Heart right ventricle (tissue), 16 donors: ENCODE measurements around the gene TMEM127. TPM values are rescaled to one million over a fixed set of nuclear protein-coding genes. Genes with fewer than 3 reads are reported as not detected.
A peak's percentile ranks its signal among the peaks of the same experiment; 100 is the strongest.

Experiments used
- ATAC-seq, 8 donors: fragments of 200-7000 bp; cut with Tn5 transposase; one replicate each; pipeline ENCODE4 v1.9.1; 2020; ENCODE audit warnings: mild to moderate bottlenecking in 8 of 8, moderate library complexity in 8 of 8, moderate number of reproducible peaks in 1 of 8
- DNase-seq, 2 donors: peaks; one replicate each; pipeline ENCODE4 v3.0.0-alpha.2; 2020
- H3K27ac ChIP-seq, 10 donors: fragments of 200-600 bp; sonication (generic) in 2 of 10; one replicate each; pipeline versions ENCODE4 v1.5.0 to v1.8.0; 2020 to 2022; ENCODE audit warnings: mild to moderate bottlenecking in 3 of 10
- H3K27me3 ChIP-seq, 7 donors: fragments of 200-600 bp; one replicate each; pipeline ENCODE4 v1.8.0; 2021 to 2022; ENCODE audit warnings: mild to moderate bottlenecking in 2 of 7
- H3K36me3 ChIP-seq, 9 donors: fragments of 200-600 bp; sonication (generic) in 1 of 9; one replicate each; pipeline versions ENCODE4 v1.5.0 to v1.8.0; 2020 to 2022; ENCODE audit warnings: mild to moderate bottlenecking in 2 of 9
- H3K4me1 ChIP-seq, 9 donors: fragments of 200-600 bp; sonication (generic) in 1 of 9; one replicate each; pipeline versions ENCODE4 v1.5.0 to v1.8.0; 2020 to 2022; ENCODE audit warnings: mild to moderate bottlenecking in 4 of 9
- H3K4me3 ChIP-seq, 10 donors: fragments of 200-600 bp; sonication (generic) in 2 of 10; one replicate each; pipeline versions ENCODE4 v1.5.0 to v1.8.0; 2020 to 2022; ENCODE audit warnings: mild to moderate bottlenecking in 7 of 10, moderate library complexity in 2 of 10
- H3K9me3 ChIP-seq, 11 donors: fragments of 200-600 bp in 10 of 11; sonication (generic) in 2 of 11; one replicate each; pipeline versions ENCODE4 v1.5.0 to v1.8.0; 2013 to 2022; ENCODE audit warnings: mild to moderate bottlenecking in 2 of 11, control low read depth in 1 of 11, moderate library complexity in 1 of 11
- CTCF ChIP-seq, 9 donors: fragments of 200-600 bp; sonication (generic) in 2 of 9; IDR thresholded peaks; one replicate each; pipeline versions ENCODE4 v1.5.0 to v1.8.0; 2021 to 2022; ENCODE audit warnings: antibody characterized with exemption in 9 of 9, mild to moderate bottlenecking in 5 of 9, moderate library complexity in 1 of 9
- WGBS, 2 donors: extraction: QIAGEN DNeasy Blood & Tissue Kit; methylation state at CpG; one replicate each; pipeline ENCODE4 v1.1.7; 2013; ENCODE audit warnings: inconsistent platforms in 1 of 2; 5-methylcytosine and 5-hydroxymethylcytosine counted together
- intact Hi-C, 10 donors: fragments of 100-400 bp; cut with DNase I; formaldehyde crosslinking; loops; one replicate each; pipeline versions ENCODE4 v1.11.1 to v1.14.2; 2022
- polyA plus RNA-seq, 2 donors: library from polyadenylated mRNA; stranded (reverse); fragments of 200-250 nt; gene quantifications; one replicate each; pipeline ENCODE4 v1.2.3, GENCODE V29; 2013
- total RNA-seq, 10 donors: library from RNA; stranded (reverse); fragmentation: NEBNext Ultra II Directional in 3 of 10; extraction: Animal tissue kit (Norgen Biotek cat#: 25700) in 3 of 10; gene quantifications; one replicate each; pipeline versions ENCODE4 v1.2.1 to v1.2.4, GENCODE V29; 2021 to 2023
- donor health status: Arrhythmogenic right ventricular cardiomyopathy.
- donor health status: ischemic (EF 13 %, LVEDD 7.1; RV severe dilation, severe dysfunction).
- donor health status: healthy with polysubstance abuse.
- donor health status: DM: no; HTN: yes; CAD: no.
- donor health status: DM: no; HTN: no; CAD: no.
- donor health status: ischemic (EF 25% LVEDD 6.9; RV normal size, moderate dysfunction).
- donor health status: ischemic (EF 25% LVEDD 5.7; RV mildly dilated, moderate dysfunction).
- donor health status: healthy.
- donor health status: DM: yes; HTN: yes; CAD: no.
- donor health status: Ischemic cardiomyopathy.
- donor health status: ischemic (EF 35%, LVEDD 5.7; RV mildly dilated, moderate dysfunction).
- donor health status: nonischemic (EF 11% LVEDD 7.7; RV severe dilation, severe dysfunction).
- donor health status: DM: yes; HTN: yes; CAD: no.
- donor health status: PGD.
- donor health status: ischemic (EF 29% LVEDD 5.4; RV normal size, mild dysfunction).
- donor health status: nonischemic (EF 23%, LVEDD 6.1; RV moderate dilation, normal function).

TMEM127 gene
- total and polyA plus RNA-seq, 12 donors: 15.2 to 113 (median 88.3) TPM

- WGBS, 2 donors: 11 to 26% methylated on average over 4 of the region's 4 CpGs
- intact Hi-C loops: loop anchor here in 8 of 10 donors (2.0 to 10.0 kb wide), 9 partner anchors 52 to 269 kb away; partner anchors contain the start of genes STARD7 (in 4 of the 8), ASTL (in 2 of the 8), DUSP2 (in 2 of the 8) and ANKRD36C (in 1 of the 8)
- peak overlapping the region; percentile 46 to 99 (median 94) for H3K4me3 ChIP-seq
- TF ChIP-seq CTCF (IDR thresholded peaks at IDR 0.05): no peak
- ATAC-seq: no peak
- peaks cover 0 to 65% (median 13%) of the 10 kb centered on the region in 9 donors for H3K36me3 ChIP-seq
- no peaks in the 10 kb centered on the region for H3K9me3 ChIP-seq
- H3K27me3 ChIP-seq: no peaks in the 10 kb centered on the region
- H3K27ac ChIP-seq: peak overlapping the region; percentile 84 to 99 (median 96)
- DNase-seq: no peak
- H3K4me1 ChIP-seq: peaks cover 45 to 77% (median 71%) of the 10 kb centered on the region in 9 donors
Observed at GRCh38 chr2:96264086-96264485, 1.7 kb downstream of the TMEM127 start.

GRCh38 chr2:96262306-96262705, 3.5 kb downstream of the TMEM127 start:
- no peak for DNase-seq
- H3K4me1 ChIP-seq: peaks cover 55 to 88% (median 85%) of the 10 kb centered on the region in 9 donors
- H3K27me3 ChIP-seq: no peaks in the 10 kb centered on the region
- H3K9me3 ChIP-seq: no peaks in the 10 kb centered on the region
- no peak for ATAC-seq
- H3K27ac ChIP-seq: peak overlapping the region in 8 of 10 donors; percentile 26 to 97 (median 89)
- intact Hi-C loops: loop anchor here in 8 of 10 donors (5.0 to 10.0 kb wide), 8 partner anchors 50 to 268 kb away; partner anchors contain the start of genes ASTL (in 2 of the 8), DUSP2 (in 2 of the 8), STARD7 (in 2 of the 8) and ANKRD36C (in 1 of the 8)
- no peak overlapping the region for H3K4me3 ChIP-seq
- 75 to 87% methylated on average over 2 of the region's 2 CpGs for WGBS, 2 donors
- no peak for TF ChIP-seq CTCF (IDR thresholded peaks at IDR 0.05)
- peaks cover 0 to 56% (median 0%) of the 10 kb centered on the region in 9 donors for H3K36me3 ChIP-seq

GRCh38 chr2:96261328-96262003, 4.3 kb downstream of the TMEM127 start:
- TF ChIP-seq CTCF (IDR thresholded peaks at IDR 0.05): no peak
- DNase-seq: no peak
- intact Hi-C loops: loop anchor here in 8 of 10 donors (5.0 to 10.0 kb wide), 8 partner anchors 49 to 267 kb away; partner anchors contain the start of genes ASTL (in 2 of the 8), DUSP2 (in 2 of the 8), STARD7 (in 2 of the 8) and ANKRD36C (in 1 of the 8)

More at GRCh38 chr2:96261328-96262003, 4.3 kb downstream of the TMEM127 start:
- WGBS, 2 donors: 72 to 73% methylated on average over 6 of the region's 6 CpGs
- ATAC-seq: no peak
- no peak overlapping the region for H3K4me3 ChIP-seq
- H3K27me3 ChIP-seq: no peaks in the 10 kb centered on the region
- peak overlapping the region; percentile 85 to 97 (median 94) for H3K27ac ChIP-seq
- peaks cover 0 to 61% (median 0%) of the 10 kb centered on the region in 9 donors for H3K36me3 ChIP-seq
- H3K9me3 ChIP-seq: no peaks in the 10 kb centered on the region
- peaks cover 49 to 88% (median 86%) of the 10 kb centered on the region in 9 donors for H3K4me1 ChIP-seq
